SK-N-SH (cell line): ENCODE results near the gene DEXI.

Experiments
- CTCF ChIP-seq: fragments of 200-600 bp; sonication (generic); IDR thresholded peaks from 2 replicates; pipeline ENCODE4 v1.6.1; 2017; ENCODE audit warnings: antibody characterized with exemption, mild to moderate bottlenecking, moderate library complexity
- EP300 ChIP-seq, 2 experiments: IDR thresholded peaks; 2 replicates each; pipeline versions ENCODE4 v1.4.0 to v1.6.1; 2012; ENCODE audit warnings: borderline replicate concordance in 1 of 2, low read depth in 1 of 2, low read length in 1 of 2
- FOXJ3 ChIP-seq: sonication (generic); formaldehyde crosslinking; IDR thresholded peaks from 2 replicates; pipeline ENCODE4 v1.5.1; 2020; ENCODE audit warnings: mild to moderate bottlenecking, missing genetic modification reagents
- NFIC ChIP-seq: IDR thresholded peaks from 2 replicates; pipeline ENCODE4 v1.4.0; 2012; ENCODE audit warnings: borderline replicate concordance
- POLR2AphosphoS5 ChIP-seq: IDR thresholded peaks from 2 replicates; pipeline ENCODE4 v1.6.1; 2012; ENCODE audit warnings: low read depth, low read length
- RFX5 ChIP-seq: IDR thresholded peaks from 2 replicates; pipeline ENCODE4 v1.6.1; 2012; ENCODE audit warnings: mild to moderate bottlenecking, improper control_type of control experiment, low read length
- SIN3A ChIP-seq: IDR thresholded peaks from 2 replicates; pipeline ENCODE4 v1.6.1; 2012; ENCODE audit warnings: low read depth, mild to moderate bottlenecking, low read length, moderate library complexity, borderline replicate concordance
- SMC3 ChIP-seq: IDR thresholded peaks from 2 replicates; pipeline ENCODE4 v1.6.1; 2012; ENCODE audit warnings: low read depth, low read length, improper control_type of control experiment
- USF2 ChIP-seq: fragments of 150-350 bp; IDR thresholded peaks from 2 replicates; pipeline ENCODE4 v1.6.1; 2017; ENCODE audit warnings: antibody characterized with exemption, low read length, low read depth, borderline replicate concordance
- TF ChIP-seq, protein P1 (sequence below): IDR thresholded peaks from 2 replicates; pipeline ENCODE4 v1.4.0; 2012; ENCODE audit warnings: low read depth, borderline replicate concordance

DNA sequence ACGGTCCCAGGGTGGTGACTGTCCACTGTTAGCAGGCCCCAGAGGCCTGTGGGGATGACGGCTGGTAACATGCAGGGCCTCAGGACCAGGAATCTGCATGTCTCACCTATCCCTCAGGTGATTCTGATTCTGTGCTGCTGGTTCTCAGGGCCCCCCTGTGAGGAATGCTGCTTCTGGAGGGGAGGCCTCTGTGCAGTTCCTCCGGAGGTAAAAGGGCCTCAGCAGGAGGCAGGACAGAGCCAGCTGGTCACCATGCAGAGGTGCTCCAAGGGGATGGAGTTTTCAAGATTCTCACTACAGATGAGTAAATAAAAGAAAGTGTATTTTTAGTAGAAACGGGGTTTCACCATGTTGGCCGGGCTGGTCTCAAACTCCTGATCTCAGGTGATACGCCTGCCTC, 35.9 kb upstream of the DEXI start:
- TF ChIP-seq CTCF (no peak), POLR2AphosphoS5 (no peak), NFIC (no peak), RFX5 (no peak), FOXJ3 (CRISPR knock-in tag) (no peak), SIN3A (no peak), SMC3 (no peak), EP300 (IDR thresholded peaks at IDR 0.05; ENCODE audit: borderline replicate concordance in 1 of 2, low read depth in 1 of 2, low read length in 1 of 2) (no peak), USF2 (no peak)
- TF ChIP-seq, protein P1, sequence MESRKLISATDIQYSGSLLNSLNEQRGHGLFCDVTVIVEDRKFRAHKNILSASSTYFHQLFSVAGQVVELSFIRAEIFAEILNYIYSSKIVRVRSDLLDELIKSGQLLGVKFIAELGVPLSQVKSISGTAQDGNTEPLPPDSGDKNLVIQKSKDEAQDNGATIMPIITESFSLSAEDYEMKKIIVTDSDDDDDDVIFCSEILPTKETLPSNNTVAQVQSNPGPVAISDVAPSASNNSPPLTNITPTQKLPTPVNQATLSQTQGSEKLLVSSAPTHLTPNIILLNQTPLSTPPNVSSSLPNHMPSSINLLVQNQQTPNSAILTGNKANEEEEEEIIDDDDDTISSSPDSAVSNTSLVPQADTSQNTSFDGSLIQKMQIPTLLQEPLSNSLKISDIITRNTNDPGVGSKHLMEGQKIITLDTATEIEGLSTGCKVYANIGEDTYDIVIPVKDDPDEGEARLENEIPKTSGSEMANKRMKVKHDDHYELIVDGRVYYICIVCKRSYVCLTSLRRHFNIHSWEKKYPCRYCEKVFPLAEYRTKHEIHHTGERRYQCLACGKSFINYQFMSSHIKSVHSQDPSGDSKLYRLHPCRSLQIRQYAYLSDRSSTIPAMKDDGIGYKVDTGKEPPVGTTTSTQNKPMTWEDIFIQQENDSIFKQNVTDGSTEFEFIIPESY: no peak
